ENCODE results near the gene CSRNP2. TPM values are rescaled to one million over a fixed set of nuclear protein-coding genes. Genes with fewer than 3 reads are reported as not detected.

Gene CSRNP2
- total RNA-seq, 4 donors from 2014 or later: 16.5 to 23.3 (median 20.3) TPM

GRCh38 chr12:51127050-51127729 lies 43.8 kb upstream of the CSRNP2 start:
- Histone ChIP-seq H3K9me3 (no peaks in the 10 kb centered on the region), H3K4me3 (no peak overlapping the region), H3K27ac (no peak overlapping the region), H3K4me1 (peaks cover 11% of the 10 kb centered on the region), H3K27me3 (no peaks in the 10 kb centered on the region), H3K36me3 (peaks cover 12% of the 10 kb centered on the region)
- TF ChIP-seq POLR2A (IDR thresholded peaks at IDR 0.05) (no peak), POLR2AphosphoS5 (IDR thresholded peaks at IDR 0.05) (no peak), CTCF (IDR thresholded peaks at IDR 0.05) (no peak), EP300 (IDR thresholded peaks at IDR 0.05) (no peak)
- WGBS: 51% methylated on average over 2 of the region's 2 CpGs
- DNase-seq (ENCODE audit: low spot score in 2 of 2): no peak

GRCh38 chr12:51126297-51126696 lies 42.9 kb upstream of the CSRNP2 start:
- Histone ChIP-seq H3K36me3 (peaks cover 12% of the 10 kb centered on the region), H3K27ac (no peak overlapping the region), H3K4me3 (no peak overlapping the region), H3K4me1 (peaks cover 11% of the 10 kb centered on the region), H3K9me3 (no peaks in the 10 kb centered on the region), H3K27me3 (no peaks in the 10 kb centered on the region)
- no peak for TF ChIP-seq POLR2AphosphoS5 (IDR thresholded peaks at IDR 0.05)
- no peak for TF ChIP-seq EP300 (IDR thresholded peaks at IDR 0.05)
- TF ChIP-seq CTCF (IDR thresholded peaks at IDR 0.05): no peak
- TF ChIP-seq POLR2A (IDR thresholded peaks at IDR 0.05): no peak
- DNase-seq (ENCODE audit: low spot score in 2 of 2): no peak
- WGBS: 81% methylated on average over 2 of the region's 2 CpGs

- Histone ChIP-seq H3K27me3 (no peaks in the 10 kb centered on the region), H3K9me3 (no peaks in the 10 kb centered on the region), H3K4me3 (no peak overlapping the region), H3K27ac (no peak overlapping the region), H3K4me1 (peaks cover 11% of the 10 kb centered on the region), H3K36me3 (peaks cover 8% of the 10 kb centered on the region)
- TF ChIP-seq POLR2A (IDR thresholded peaks at IDR 0.05) (no peak), CTCF (IDR thresholded peaks at IDR 0.05) (no peak), EP300 (IDR thresholded peaks at IDR 0.05) (no peak)
- 96% methylated on average over 14 of the region's 14 CpGs for WGBS
- DNase-seq (ENCODE audit: low spot score in 2 of 2): no peak
Measured at GRCh38 chr12:51124504-51124903, 41.1 kb upstream of the CSRNP2 start.

GRCh38 chr12:51122844-51123243 lies 39.4 kb upstream of the CSRNP2 start:
- peaks cover 8% of the 10 kb centered on the region for H3K36me3 ChIP-seq
- H3K27me3 ChIP-seq: no peaks in the 10 kb centered on the region
- no peak for DNase-seq (ENCODE audit: low spot score in 2 of 2)
- no peak for TF ChIP-seq CTCF (IDR thresholded peaks at IDR 0.05)
- no peak for TF ChIP-seq EP300 (IDR thresholded peaks at IDR 0.05)
- no peak for TF ChIP-seq POLR2A (IDR thresholded peaks at IDR 0.05)
- no peak for TF ChIP-seq POLR2AphosphoS5 (IDR thresholded peaks at IDR 0.05)
- peaks cover 11% of the 10 kb centered on the region for H3K4me1 ChIP-seq
- no peaks in the 10 kb centered on the region for H3K9me3 ChIP-seq
- no peak overlapping the region for H3K4me3 ChIP-seq
- no peak overlapping the region for H3K27ac ChIP-seq

GRCh38 chr12:51118706-51119105 lies 35.3 kb upstream of the CSRNP2 start:
- TF ChIP-seq POLR2A (IDR thresholded peaks at IDR 0.05) (no peak), CTCF (IDR thresholded peaks at IDR 0.05) (no peak), EP300 (IDR thresholded peaks at IDR 0.05) (no peak), POLR2AphosphoS5 (IDR thresholded peaks at IDR 0.05) (no peak)
- Histone ChIP-seq H3K27ac (no peak overlapping the region), H3K27me3 (no peaks in the 10 kb centered on the region), H3K9me3 (no peaks in the 10 kb centered on the region), H3K4me3 (no peak overlapping the region), H3K36me3 (peaks cover 31% of the 10 kb centered on the region), H3K4me1 (no peaks in the 10 kb centered on the region)
- no peak for DNase-seq (ENCODE audit: low spot score in 2 of 2)
- WGBS: 71% methylated on average over 3 of the region's 3 CpGs
